GM21619 (cell line): Measurements from ENCODE around the gene MAGED2.
"Not testable (repeated sequence)": the region's sequence is repeated elsewhere in the genome, so short reads cannot be mapped to it uniquely, and the experiment has no call there.

Experiments used
- ATAC-seq: cut with Tn5 transposase; IDR thresholded peaks from one replicate; pipeline ENCODE4 v1.9.1; 2021; ENCODE audit not compliant: unreplicated experiment

MAGED2 gene

DNA sequence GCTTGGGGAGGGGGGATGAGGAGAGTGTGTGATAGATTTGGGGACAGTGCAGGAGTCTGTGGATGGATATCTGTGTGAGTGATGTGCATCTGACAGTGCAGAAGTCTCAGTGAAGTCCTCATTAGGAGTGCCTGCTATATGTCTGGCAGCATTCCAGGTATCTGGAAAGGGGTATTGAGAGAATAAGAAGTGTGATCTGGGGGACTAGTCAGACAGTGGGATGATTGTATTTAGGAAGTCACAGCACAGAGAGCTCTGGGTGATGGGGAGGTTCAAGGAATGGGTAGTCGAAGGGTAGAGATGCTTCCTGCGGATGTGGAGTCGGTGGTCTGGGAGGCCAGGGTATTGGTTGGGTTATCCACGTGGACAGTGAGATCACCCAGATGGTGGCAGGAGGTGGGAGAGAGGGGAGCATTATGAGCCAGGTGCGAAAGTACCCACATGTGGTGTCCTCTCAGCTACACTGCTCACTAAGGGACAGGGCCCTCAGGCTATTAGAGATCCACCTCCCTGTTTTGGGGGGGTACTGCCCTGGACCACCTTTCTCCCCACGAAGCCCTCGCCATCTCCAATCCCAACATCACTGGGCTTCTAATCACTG, 9.8 kb downstream of the MAGED2 start:
- ATAC-seq = no peak

GRCh38 chrX:54818221-54818620, 10.7 kb downstream of the MAGED2 start:
- ATAC-seq = no peak

DNA sequence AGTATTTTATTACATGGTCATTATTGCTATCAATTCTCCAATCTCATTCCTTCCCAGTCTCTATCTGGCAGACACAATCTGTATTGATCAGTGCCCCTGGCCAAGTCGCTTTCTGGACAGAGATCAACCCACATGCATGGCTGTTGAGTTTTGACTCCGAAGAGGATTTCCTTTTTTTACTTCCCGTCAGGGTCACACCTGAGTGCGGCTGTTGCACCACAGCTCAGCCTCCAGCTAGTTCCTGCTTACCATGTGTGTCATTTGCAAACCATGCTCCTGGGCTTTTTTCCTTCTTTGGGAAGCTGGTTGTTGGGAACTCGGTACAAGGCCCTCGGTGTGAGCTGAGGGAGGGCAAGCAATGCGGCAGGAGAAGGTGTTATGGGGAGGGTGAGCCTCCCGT, 11.7 kb downstream of the MAGED2 start:
- ATAC-seq = no peak

DNA sequence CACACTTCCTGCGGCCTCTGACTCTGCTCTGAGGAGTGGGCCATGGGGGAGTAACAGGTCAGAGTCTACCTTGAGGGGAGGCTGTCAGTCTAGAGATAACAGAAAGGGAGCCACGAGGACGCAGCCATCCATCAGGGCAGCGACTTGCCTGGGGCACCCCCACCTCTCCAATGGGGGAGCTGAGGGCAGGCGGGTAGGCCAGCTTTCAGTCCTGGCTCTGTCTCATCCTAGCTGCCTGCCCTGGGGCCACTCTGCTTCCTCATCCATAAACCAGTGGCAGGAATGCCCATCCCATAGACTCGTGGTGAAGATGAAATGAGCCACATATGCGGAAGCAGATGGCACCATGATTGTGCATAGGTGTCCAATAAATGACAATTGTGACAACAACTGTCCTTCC, 13.2 kb downstream of the MAGED2 start:
- no peak for ATAC-seq

DNA sequence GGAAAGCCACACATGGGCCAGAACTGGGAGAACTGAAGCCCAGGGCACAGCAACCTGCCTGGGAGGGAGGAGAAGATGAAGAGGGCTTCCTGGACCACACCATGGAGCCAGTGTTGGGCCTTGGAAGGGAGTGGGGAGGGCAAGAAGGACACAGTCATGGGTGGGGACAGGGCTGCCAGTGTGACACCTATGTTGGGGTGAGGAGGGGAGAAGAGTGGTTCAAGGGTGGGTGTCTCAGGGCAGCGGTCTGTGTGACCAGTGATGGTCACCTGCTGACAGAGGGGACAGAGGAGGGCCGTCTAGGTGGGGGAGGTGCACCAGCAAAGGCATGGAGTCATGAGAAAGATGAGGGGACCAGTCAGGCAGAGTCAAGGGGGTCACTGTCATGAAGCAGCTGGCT, 13.8 kb downstream of the MAGED2 start:
- no peak for ATAC-seq

- ATAC-seq = no peak
Measured at GRCh38 chrX:54824195-54824594, 16.6 kb downstream of the MAGED2 start.

DNA sequence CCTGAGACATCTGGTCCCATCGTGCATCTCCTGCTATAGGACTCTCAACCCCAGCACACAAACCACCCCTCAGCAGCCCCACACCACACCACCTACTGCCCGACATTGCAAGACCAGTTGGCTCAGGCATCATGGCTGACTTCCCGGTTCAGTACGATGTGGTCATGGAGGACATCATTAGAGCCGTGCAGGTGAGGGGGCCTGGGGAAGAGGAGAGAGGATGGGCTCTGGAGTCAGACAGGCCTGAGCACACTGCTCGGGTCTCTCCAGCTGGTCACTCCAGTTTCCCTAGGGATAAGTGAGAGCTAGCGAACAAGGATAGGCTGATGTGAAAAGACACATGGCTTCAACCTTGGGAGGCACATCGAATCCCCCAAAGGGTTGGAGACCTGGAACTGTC, 17.2 kb downstream of the MAGED2 start:
- no peak for ATAC-seq

- no peak for ATAC-seq
Measured at GRCh38 chrX:54825716-54826438, 18.3 kb downstream of the MAGED2 start.

DNA sequence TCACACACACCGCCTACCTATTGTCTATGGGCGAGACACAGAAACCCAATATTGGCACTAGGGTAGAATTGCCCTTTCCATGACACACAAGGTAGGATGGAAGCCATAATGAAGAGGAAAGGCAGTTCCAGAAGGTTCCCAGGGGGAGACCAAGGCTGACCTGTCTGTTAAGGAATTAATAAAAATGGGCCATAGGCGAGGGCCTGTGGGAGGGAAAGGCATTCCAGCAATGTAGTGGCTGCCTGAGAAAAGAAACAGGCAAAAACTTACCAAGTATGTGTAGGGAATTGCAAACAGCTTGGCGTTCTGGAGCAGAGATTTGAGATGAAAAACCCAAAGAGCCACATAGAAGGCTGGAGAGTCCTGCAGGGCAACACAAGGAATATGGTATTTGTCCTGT, 19.1 kb downstream of the MAGED2 start:
- ATAC-seq = no peak

DNA sequence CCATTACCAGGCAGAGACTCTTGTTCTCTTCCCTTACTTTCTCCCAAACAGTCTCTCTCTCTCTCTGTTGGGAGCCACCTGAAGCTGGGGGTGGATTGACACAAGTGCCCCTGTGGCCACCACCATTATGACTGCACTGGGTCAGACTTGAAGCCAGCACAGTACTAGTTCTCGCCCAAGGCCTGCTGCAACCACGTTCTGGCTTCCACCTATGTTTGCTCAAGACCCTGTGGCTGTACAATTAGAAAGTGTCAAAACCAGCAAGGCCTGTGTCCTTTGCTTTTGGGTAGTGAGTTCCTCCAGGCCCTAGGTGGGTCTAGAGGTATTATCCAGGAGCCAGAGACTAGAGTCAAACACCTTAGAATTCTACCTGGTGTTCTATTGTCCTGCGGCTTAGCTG, 31.0 kb downstream of the MAGED2 start:
- no peak for ATAC-seq

GRCh38 chrX:54841184-54841874, 33.8 kb downstream of the MAGED2 start:
- not testable (repeated sequence) for ATAC-seq

- no peak for ATAC-seq
Measured at GRCh38 chrX:54842607-54843006, 35.1 kb downstream of the MAGED2 start.

GRCh38 chrX:54843050-54843449, 35.5 kb downstream of the MAGED2 start:
- no peak for ATAC-seq

- not testable (repeated sequence) for ATAC-seq
Measured at GRCh38 chrX:54847700-54848099, 40.2 kb downstream of the MAGED2 start.

GRCh38 chrX:54865208-54865607, 57.7 kb downstream of the MAGED2 start:
- ATAC-seq = no peak
